D721Med (cell line): ENCODE results near the gene MTHFSD.
"Not testable (repeated sequence)": the region's sequence is repeated elsewhere in the genome, so short reads cannot be mapped to it uniquely, and the experiment has no call there.

ENCODE experiments used
- DNase-seq: peaks from one replicate; pipeline ENCODE4 v3.0.0; 2011; ENCODE audit warnings: low spot score; ENCODE audit not compliant: insufficient read length
- FAIRE-seq: peaks from 2 replicates; lab custom pipeline; 2011; peaks lifted over from hg19 to GRCh38; lab: Jason Lieb, UNC
- TF ChIP-seq, protein P1 (sequence below): IDR thresholded peaks from 2 replicates; pipeline ENCODE4 v1.5.1; 2012; ENCODE audit warnings: mild to moderate bottlenecking, control low read depth; ENCODE audit not compliant: insufficient read depth; ENCODE audit errors: missing control alignments

Gene MTHFSD

DNA sequence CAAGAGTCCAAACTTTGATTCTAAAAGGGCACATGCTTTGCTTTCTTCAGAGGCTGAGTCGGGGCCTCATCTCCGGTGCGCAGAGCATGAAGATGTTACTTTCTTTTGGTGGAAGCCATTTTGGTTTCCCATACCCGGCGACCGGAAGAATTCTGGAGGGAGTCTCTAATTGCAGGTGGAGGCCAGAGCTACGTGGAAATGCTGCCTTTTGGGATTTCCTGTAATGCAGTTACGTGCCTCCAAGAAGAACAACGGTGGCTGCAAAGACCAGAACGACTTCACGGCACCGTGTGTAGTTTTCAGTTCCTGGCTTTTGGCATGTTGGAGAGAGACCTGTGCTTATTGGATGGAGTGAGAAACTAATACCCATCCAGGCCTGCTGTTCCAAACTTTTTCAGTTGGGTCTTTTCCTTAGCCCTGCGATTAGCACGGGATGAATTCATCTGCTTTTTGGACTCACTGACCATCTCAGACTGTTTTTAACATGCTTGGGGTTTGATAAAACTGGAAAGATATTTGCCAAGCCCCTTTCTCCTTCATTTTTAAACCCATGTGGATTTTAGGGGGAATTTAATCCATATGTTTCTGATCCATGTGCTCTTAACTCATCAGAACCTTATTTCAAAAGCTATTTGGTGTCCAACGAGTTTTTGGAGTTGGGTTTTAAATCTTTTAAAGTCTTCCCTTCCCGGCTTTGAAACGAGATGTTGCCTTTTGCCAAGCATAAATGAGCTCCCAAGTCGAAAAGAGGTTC is 42.3 kb upstream of the MTHFSD start:
- TF ChIP-seq, protein P1, sequence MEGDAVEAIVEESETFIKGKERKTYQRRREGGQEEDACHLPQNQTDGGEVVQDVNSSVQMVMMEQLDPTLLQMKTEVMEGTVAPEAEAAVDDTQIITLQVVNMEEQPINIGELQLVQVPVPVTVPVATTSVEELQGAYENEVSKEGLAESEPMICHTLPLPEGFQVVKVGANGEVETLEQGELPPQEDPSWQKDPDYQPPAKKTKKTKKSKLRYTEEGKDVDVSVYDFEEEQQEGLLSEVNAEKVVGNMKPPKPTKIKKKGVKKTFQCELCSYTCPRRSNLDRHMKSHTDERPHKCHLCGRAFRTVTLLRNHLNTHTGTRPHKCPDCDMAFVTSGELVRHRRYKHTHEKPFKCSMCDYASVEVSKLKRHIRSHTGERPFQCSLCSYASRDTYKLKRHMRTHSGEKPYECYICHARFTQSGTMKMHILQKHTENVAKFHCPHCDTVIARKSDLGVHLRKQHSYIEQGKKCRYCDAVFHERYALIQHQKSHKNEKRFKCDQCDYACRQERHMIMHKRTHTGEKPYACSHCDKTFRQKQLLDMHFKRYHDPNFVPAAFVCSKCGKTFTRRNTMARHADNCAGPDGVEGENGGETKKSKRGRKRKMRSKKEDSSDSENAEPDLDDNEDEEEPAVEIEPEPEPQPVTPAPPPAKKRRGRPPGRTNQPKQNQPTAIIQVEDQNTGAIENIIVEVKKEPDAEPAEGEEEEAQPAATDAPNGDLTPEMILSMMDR, result no peak
- FAIRE-seq (no peak), DNase-seq (no peak)

DNA sequence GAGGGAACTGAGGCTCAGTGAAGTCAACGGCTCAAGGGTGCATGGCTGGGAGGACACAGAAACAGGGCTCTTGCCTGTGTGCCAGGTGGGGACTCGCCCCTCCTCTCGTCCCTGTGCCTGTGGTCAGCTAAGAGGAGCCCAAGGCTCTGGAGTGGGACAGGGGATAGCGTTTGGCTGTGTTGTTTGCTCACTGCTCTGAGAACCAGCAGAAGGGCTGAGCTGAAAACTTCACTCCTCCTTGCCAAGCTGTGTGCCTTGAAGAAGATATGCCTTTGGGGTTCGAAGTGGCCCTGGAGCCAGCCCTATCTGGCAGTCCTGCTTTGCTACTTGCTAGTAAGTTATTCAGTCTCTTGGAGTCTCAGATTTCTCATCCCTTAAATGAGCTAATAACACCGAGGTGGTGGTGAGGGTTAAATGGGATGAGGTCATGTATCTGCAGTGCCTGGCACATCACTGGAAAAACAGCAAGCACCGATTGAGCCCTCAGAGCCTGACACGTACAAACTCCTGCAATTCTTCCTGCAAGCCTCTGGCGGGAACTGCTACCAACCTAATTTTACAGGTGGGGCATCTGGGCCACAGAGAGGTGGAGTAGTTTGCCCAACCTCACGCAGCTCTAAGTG is 41.1 kb upstream of the MTHFSD start:
- FAIRE-seq (no peak), DNase-seq (no peak)
- TF ChIP-seq, protein P1, result no peak

DNA sequence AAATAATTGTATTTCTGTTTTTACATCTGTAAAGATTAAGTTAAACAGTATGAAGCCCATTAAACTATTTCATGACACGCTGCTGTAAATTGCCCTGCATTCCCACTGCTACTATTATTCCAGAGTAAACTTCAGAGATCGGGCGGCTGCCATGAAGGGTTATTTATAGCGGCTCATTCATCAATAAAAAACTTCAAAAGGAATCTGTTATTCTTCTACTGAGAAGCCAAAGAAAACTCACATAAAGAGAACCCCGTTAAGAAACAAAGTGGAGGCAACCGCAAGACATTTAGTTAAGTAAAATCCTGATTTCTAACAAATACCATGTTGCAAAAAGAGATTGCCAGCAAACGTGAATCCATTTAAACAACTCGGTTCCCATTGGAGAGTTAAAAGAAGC is 39.7 kb upstream of the MTHFSD start:
- DNase-seq (no peak), FAIRE-seq (no peak)
- TF ChIP-seq, protein P1, result no peak

DNA sequence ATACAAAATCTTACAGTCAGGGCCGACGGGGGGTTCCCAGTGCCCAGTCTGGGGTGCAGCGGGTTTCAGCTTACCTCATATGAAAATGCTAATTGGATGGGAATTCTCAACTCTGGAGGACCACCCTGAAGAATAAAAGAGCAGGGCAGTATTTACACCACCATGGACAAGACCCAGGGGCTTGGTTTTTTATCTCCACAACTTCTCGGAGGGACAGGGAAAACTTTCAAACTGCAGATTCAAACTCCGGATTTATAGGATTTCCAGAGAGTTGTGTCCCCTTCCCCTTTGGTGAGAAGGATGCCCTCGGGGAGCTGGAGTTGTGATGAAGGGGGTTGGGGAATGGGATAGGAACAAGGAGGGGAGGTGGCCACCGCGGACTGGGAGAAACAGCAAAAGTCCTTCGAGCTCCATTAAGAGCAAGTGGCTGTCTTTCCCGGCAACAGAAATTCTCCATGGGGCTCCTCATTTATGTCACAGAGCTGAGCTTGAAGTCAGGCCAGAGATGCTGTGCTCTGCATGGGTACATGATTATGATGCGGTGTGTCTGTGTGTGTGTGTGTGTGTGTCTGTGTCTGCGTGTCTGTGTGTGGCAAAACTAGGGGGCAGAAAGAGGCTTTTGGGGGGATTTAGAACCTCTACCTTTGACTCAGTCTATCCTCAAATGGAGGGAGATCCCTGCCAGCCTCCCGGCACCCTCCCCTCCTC is 39.0 kb upstream of the MTHFSD start:
- TF ChIP-seq, protein P1, result no peak
- DNase-seq, result no peak
- FAIRE-seq, result no peak

DNA sequence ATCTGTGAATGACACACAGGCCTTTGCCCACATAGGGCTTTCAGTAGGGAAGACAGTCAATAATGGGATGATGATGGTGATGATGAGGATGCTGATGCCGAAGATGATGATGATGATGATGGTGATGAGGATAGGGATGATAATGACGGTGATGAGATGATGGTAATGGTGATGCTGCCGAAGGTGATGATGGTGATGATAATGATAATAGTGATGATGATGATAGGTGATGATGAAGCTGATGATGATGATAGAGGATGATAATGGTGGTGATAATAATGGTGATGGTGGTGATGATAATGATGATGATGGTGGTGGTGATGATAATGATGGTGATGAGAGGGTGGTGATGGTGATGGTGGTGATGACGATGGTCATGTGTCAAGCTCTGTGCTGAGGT is 36.2 kb upstream of the MTHFSD start:
- no peak for DNase-seq
- TF ChIP-seq, protein P1, result no peak
- no peak for FAIRE-seq

DNA sequence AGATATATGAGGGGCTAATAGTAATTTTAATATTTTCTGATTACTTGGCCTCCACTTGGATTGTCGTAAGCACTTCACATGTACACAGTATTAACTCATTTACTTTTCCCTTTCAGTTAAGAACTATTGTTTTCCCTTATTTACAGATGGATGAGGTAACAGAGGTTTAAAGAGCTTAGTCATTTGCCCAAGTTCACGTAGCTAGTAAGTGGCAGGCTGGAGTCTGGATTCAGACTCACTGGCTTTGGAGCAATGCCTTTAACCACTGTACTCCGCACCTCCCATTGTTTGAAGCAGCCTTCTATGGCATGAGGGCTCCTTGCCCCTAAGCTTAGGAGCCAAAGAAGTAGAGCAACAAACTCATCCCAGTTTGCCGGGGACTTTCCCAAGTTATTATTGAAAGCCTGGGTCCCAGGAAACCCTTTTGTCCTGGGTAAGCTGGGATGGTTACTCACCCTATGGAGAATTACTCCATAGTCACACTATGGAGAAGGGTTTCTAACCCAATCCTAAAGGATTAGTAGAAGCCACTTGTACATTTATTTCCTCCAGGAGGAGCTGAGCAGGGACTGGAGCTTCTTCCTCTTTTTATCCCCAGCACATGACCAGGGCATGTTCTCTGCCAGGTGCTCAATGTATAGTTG is 35.6 kb upstream of the MTHFSD start:
- FAIRE-seq (no peak), DNase-seq (no peak)
- TF ChIP-seq, protein P1, result no peak

DNA sequence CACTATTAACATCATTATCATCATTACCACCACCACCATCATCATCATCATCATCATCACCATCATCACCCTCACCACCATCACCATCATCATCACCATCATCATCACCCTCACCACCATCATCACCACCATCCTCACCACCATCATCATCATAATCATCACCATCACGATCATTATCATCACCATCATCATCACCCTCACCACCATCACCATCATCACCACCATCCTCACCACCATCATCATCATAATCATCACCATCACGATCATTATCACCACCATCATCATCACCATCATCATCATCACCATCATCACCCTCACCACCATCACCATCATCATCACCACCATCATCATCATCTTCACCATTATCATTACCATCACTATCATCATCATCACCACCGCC is 32.9 kb upstream of the MTHFSD start:
- not testable (repeated sequence) for FAIRE-seq, DNase-seq
